ENCODE measurements around the gene YIF1A. TPM values are rescaled to one million over a fixed set of nuclear protein-coding genes. Genes with fewer than 3 reads are reported as not detected.

Gene YIF1A
- total RNA-seq, 5 donors from 2014 or later (not counting 1 experiment from before 2014, with no cell fraction given) = 24.5 to 63.3 (median 56.9) TPM

DNA sequence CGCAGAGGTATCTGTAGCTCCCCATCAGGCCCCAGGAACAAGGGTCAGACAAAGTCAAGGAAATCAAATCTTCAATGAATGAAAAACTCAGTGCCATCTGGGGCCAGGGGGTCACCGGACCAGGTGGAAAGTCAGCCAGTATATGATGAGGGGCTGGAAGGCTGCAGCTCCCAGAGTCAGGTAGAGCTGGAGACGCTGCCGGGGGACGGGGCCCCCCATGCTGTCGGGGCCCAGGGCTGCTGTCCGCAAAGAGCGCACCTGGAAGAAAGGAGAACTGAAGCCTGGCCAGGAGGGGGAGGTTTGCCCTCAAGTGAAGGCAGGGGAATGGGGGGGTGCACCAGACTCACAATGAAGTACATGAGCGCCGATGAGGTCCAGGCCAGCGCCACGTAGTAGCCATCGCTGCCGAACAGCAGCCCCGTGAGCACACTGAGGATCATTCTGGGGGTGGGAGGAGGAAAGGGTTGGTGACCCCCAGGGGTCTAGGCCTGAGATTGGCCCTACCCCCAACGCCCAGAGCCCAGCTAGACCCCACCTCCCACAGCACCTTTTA, 4.3 kb downstream of the YIF1A start:
- WGBS (ENCODE audit: insufficient coverage) = 93% methylated on average over 8 of the region's 16 CpGs
- peaks cover 0 to 5% of the 10 kb centered on the region in 2 experiments for H3K27me3 ChIP-seq (replicated peaks in 1 of 2; ENCODE audit: control insufficient read depth in 2 of 2, extremely low read depth in 1 of 2, insufficient read depth in 2 of 2, low read length in 1 of 2)
- no peak overlapping the region for H3K4me3 ChIP-seq (ENCODE audit: control insufficient read depth in 1 of 2, extremely low read depth in 1 of 2, low read length in 1 of 2)
- Mint-ChIP-seq H3K27me3 (no peaks in the 10 kb centered on the region), H3K9me3 (no peaks in the 10 kb centered on the region), H3K36me3 (no peaks in the 10 kb centered on the region), H3K27ac (no peak overlapping the region), H3K4me1 (peaks cover 39 to 52% (median 42%) of the 10 kb centered on the region in 3 donors), H3K4me3 (no peak overlapping the region)
- CTCF ChIA-PET = no interaction called here
- peaks cover 6 to 45% of the 10 kb centered on the region in 2 experiments for H3K4me1 ChIP-seq (ENCODE audit: control insufficient read depth in 1 of 2, extremely low read depth in 1 of 2, insufficient read depth in 2 of 2, low read length in 2 of 2)
- no peaks in the 10 kb centered on the region for H3K9me3 ChIP-seq
- POLR2A ChIA-PET = no interaction called here
- peaks cover 4 to 9% of the 10 kb centered on the region in 2 donors for H3K36me3 ChIP-seq (ENCODE audit: control insufficient read depth in 2 of 2, extremely low read depth in 1 of 2, insufficient read depth in 1 of 2, low read length in 1 of 2)
- DNase-seq = no peak
- H3K27ac ChIP-seq (ENCODE audit: low read length) = no peak overlapping the region
- no peak for ATAC-seq (replicated peaks in 1 of 4)

- Mint-ChIP-seq H3K27me3 (no peaks in the 10 kb centered on the region), H3K4me1 (peaks cover 40 to 54% (median 42%) of the 10 kb centered on the region in 3 donors), H3K4me3 (peak overlapping the region in 1 of 3 donors; percentile 54), H3K9me3 (no peaks in the 10 kb centered on the region), H3K27ac (no peak overlapping the region), H3K36me3 (no peaks in the 10 kb centered on the region)
- no peaks in the 10 kb centered on the region for H3K9me3 ChIP-seq
- peaks cover 4 to 9% of the 10 kb centered on the region in 2 donors for H3K36me3 ChIP-seq (ENCODE audit: control insufficient read depth in 2 of 2, extremely low read depth in 1 of 2, insufficient read depth in 1 of 2, low read length in 1 of 2)
- ChIA-PET POLR2A (interaction anchor here in 1 of 2 donors (0.7 kb wide), 1 partner anchor 780 kb away, joined by 6 read pairs; no protein-coding TSS in a partner anchor), CTCF (interaction anchor here in 1 of 2 donors (0.9 kb wide), 1 partner anchor 61 kb away, joined by 8 read pairs; no protein-coding TSS in a partner anchor)
- no peak overlapping the region for H3K27ac ChIP-seq (ENCODE audit: low read length)
- ATAC-seq (replicated peaks in 1 of 4) = no peak
- peaks cover 0 to 12% of the 10 kb centered on the region in 2 experiments for H3K27me3 ChIP-seq (replicated peaks in 1 of 2; ENCODE audit: control insufficient read depth in 2 of 2, extremely low read depth in 1 of 2, insufficient read depth in 2 of 2, low read length in 1 of 2)
- peak in 1 of 35 experiments; percentile 7 for DNase-seq
- 86% methylated on average over 2 of the region's 14 CpGs for WGBS (ENCODE audit: insufficient coverage)
- peaks cover 6 to 49% of the 10 kb centered on the region in 2 experiments for H3K4me1 ChIP-seq (ENCODE audit: control insufficient read depth in 1 of 2, extremely low read depth in 1 of 2, insufficient read depth in 2 of 2, low read length in 2 of 2)
- H3K4me3 ChIP-seq (ENCODE audit: control insufficient read depth in 1 of 2, extremely low read depth in 1 of 2, low read length in 1 of 2) = no peak overlapping the region
Measured at GRCh38 chr11:66283461-66284105, 5.4 kb downstream of the YIF1A start.

DNA sequence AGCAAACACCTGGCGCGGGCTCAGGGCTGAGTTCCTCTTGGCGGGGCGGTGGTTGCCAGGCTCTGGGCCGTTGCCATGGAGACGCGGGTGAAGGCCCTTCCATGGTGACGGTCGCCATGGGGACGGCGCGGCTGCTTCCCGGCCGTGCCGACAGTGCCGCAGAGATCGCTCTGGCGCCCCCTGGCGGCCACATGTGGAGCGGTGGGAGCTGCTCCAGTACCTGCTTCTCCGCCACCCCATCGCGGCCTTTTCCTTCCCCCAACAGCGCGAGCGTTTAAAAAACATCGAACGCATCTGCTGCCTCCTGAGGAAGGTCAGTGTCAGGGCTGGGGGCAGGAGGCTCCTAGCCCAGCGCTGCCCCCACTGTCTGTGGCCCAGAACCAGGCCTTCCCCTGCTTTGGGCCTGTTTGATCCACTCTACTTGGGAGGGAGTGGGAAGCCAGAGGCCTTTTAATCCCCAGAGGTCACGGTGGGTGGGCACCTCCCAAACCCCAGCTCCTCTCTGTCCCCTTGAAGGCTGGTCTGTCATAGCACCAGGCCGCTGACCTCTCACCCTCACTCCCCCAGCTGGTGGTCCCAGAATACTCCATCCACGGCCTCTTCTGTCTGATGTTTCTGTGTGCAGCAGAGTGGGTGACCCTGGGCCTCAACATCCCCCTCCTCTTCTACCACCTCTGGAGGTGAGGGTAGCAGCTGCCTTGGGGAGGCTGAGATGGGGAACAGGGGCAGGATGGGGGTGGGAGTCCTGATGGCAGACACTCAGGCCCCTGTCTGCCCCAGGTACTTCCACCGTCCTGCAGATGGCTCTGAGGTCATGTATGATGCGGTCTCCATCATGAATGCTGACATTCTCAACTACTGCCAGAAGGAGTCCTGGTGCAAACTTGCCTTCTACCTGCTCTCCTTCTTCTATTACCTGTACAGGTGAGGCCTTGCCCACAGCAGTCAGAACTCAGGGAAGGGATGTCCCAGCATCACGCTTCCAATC, 6.2 kb downstream of the YIF1A start:
- H3K27ac Mint-ChIP-seq = peak overlapping the region; percentile 19 to 66
- H3K4me1 Mint-ChIP-seq = peaks cover 38 to 48% (median 42%) of the 10 kb centered on the region in 3 donors

GRCh38 chr11:66281776-66282467, 7.0 kb downstream of the YIF1A start:
- peak overlapping the region in 1 of 3 donors; percentile 54 for H3K4me3 Mint-ChIP-seq
- H3K36me3 Mint-ChIP-seq = peaks cover 1% of the 10 kb centered on the region
- Histone ChIP-seq H3K27me3 (replicated peaks in 1 of 2; ENCODE audit: control insufficient read depth in 2 of 2, extremely low read depth in 1 of 2, insufficient read depth in 2 of 2, low read length in 1 of 2) (peaks cover 0 to 12% of the 10 kb centered on the region in 2 experiments), H3K4me3 (ENCODE audit: control insufficient read depth in 1 of 2, extremely low read depth in 1 of 2, low read length in 1 of 2) (no peak overlapping the region), H3K4me1 (ENCODE audit: control insufficient read depth in 1 of 2, extremely low read depth in 1 of 2, insufficient read depth in 2 of 2, low read length in 2 of 2) (peaks cover 2 to 47% of the 10 kb centered on the region in 2 experiments), H3K36me3 (ENCODE audit: control insufficient read depth in 2 of 2, extremely low read depth in 1 of 2, insufficient read depth in 1 of 2, low read length in 1 of 2) (peaks cover 4 to 9% of the 10 kb centered on the region in 2 donors), H3K9me3 (no peaks in the 10 kb centered on the region), H3K27ac (ENCODE audit: low read length) (peak overlapping the region; percentile 41)
- ChIA-PET POLR2A (interaction anchor here (0.5 to 1.5 kb wide), 4 partner anchors 9 to 455 kb away, joined by 3 to 10 read pairs (median 6); no protein-coding TSS in a partner anchor), CTCF (interaction anchor here in 1 of 2 donors (1.5 kb wide), 1 partner anchor 14 kb away, joined by 3 read pairs; no protein-coding TSS in a partner anchor)
- WGBS (ENCODE audit: insufficient coverage) = 73% methylated on average over 6 of the region's 20 CpGs
- H3K27me3 Mint-ChIP-seq = no peaks in the 10 kb centered on the region
- H3K9me3 Mint-ChIP-seq = no peaks in the 10 kb centered on the region
- peak overlapping the region in 1 of 2 donors; percentile 66 for H3K27ac Mint-ChIP-seq
- ATAC-seq (replicated peaks in 1 of 4) = no peak
- peaks cover 37 to 48% (median 47%) of the 10 kb centered on the region in 3 donors for H3K4me1 Mint-ChIP-seq
- DNase-seq = no peak

More for the DNA sequence above, 6.2 kb downstream of the YIF1A start:
- peak overlapping the region in 1 of 3 donors; percentile 54 for H3K4me3 Mint-ChIP-seq
- DNase-seq (peak; percentile 95 to 100 (median 100)), ATAC-seq (replicated peaks in 1 of 4) (peak; percentile 80 to 89 (median 86))
- Histone ChIP-seq H3K4me3 (ENCODE audit: control insufficient read depth in 1 of 2, extremely low read depth in 1 of 2, low read length in 1 of 2) (no peak overlapping the region), H3K9me3 (no peaks in the 10 kb centered on the region), H3K36me3 (ENCODE audit: control insufficient read depth in 2 of 2, extremely low read depth in 1 of 2, insufficient read depth in 1 of 2, low read length in 1 of 2) (peaks cover 4 to 9% of the 10 kb centered on the region in 2 donors), H3K27ac (ENCODE audit: low read length) (peak overlapping the region; percentile 50), H3K27me3 (replicated peaks in 1 of 2; ENCODE audit: control insufficient read depth in 2 of 2, extremely low read depth in 1 of 2, insufficient read depth in 2 of 2, low read length in 1 of 2) (peaks cover 0 to 12% of the 10 kb centered on the region in 2 experiments), H3K4me1 (ENCODE audit: control insufficient read depth in 1 of 2, extremely low read depth in 1 of 2, insufficient read depth in 2 of 2, low read length in 2 of 2) (peaks cover 2 to 45% of the 10 kb centered on the region in 2 experiments)
- 11% methylated on average over 30 of the region's 35 CpGs for WGBS (ENCODE audit: insufficient coverage)
- H3K36me3 Mint-ChIP-seq = no peaks in the 10 kb centered on the region
- CTCF ChIA-PET = interaction anchor here in 1 of 2 donors (0.9 kb wide), 1 partner anchor 60 kb away, joined by 8 read pairs; no protein-coding TSS in a partner anchor
- H3K27me3 Mint-ChIP-seq = no peaks in the 10 kb centered on the region
- no peaks in the 10 kb centered on the region for H3K9me3 Mint-ChIP-seq
- POLR2A ChIA-PET = interaction anchor here (0.5 to 1.5 kb wide), 2 partner anchors 10 to 29 kb away, joined by 4 to 10 read pairs; no protein-coding TSS in a partner anchor

- Histone ChIP-seq H3K27ac (ENCODE audit: low read length) (no peak overlapping the region), H3K36me3 (ENCODE audit: control insufficient read depth in 2 of 2, extremely low read depth in 1 of 2, insufficient read depth in 1 of 2, low read length in 1 of 2) (peaks cover 4 to 13% of the 10 kb centered on the region in 2 donors), H3K4me3 (ENCODE audit: control insufficient read depth in 1 of 2, extremely low read depth in 1 of 2, low read length in 1 of 2) (no peak overlapping the region), H3K27me3 (replicated peaks in 1 of 2; ENCODE audit: control insufficient read depth in 2 of 2, extremely low read depth in 1 of 2, insufficient read depth in 2 of 2, low read length in 1 of 2) (peaks cover 0 to 12% of the 10 kb centered on the region in 2 experiments), H3K9me3 (no peaks in the 10 kb centered on the region), H3K4me1 (ENCODE audit: control insufficient read depth in 1 of 2, extremely low read depth in 1 of 2, insufficient read depth in 2 of 2, low read length in 2 of 2) (peaks cover 2 to 47% of the 10 kb centered on the region in 2 experiments)
- 98% methylated on average over 5 of the region's 6 CpGs for WGBS (ENCODE audit: insufficient coverage)
- H3K36me3 Mint-ChIP-seq = peaks cover 3% of the 10 kb centered on the region
- H3K27me3 Mint-ChIP-seq = no peaks in the 10 kb centered on the region
- H3K4me1 Mint-ChIP-seq = peaks cover 37 to 50% (median 42%) of the 10 kb centered on the region in 3 donors
- no peak overlapping the region for H3K27ac Mint-ChIP-seq
- POLR2A ChIA-PET = interaction anchor here in 1 of 2 donors (0.5 kb wide), 1 partner anchor 20 kb away, joined by 4 read pairs; no protein-coding TSS in a partner anchor
- no peak overlapping the region for H3K4me3 Mint-ChIP-seq
- ATAC-seq (replicated peaks in 1 of 4) = no peak
- CTCF ChIA-PET = interaction anchor here in 1 of 2 donors (1.5 kb wide), 1 partner anchor 13 kb away, joined by 3 read pairs; no protein-coding TSS in a partner anchor
- no peaks in the 10 kb centered on the region for H3K9me3 Mint-ChIP-seq
- no peak for DNase-seq
Measured at GRCh38 chr11:66281001-66281400, 7.9 kb downstream of the YIF1A start.

Data from T-cell (primary cell).